Brain microvascular endothelial cell (primary cell): ENCODE measurements around the gene TMEM147.
A peak's percentile ranks its signal among the peaks of the same experiment; 100 is the strongest.

Experiments
- DNase-seq: peaks from one replicate; pipeline ENCODE4 v3.0.0-alpha.2; 2020
- H3K27ac ChIP-seq: fragments of 250-450 bp; sonication (Bioruptor Pico); 2 replicates; pipeline ENCODE4 v1.5.1; 2020; ENCODE audit warnings: mild to moderate bottlenecking, moderate library complexity
- H3K27me3 ChIP-seq: fragments of 250-450 bp; sonication (Bioruptor Pico); replicated peaks from 2 replicates; pipeline ENCODE4 v1.5.1; 2020; ENCODE audit warnings: mild to moderate bottlenecking
- H3K36me3 ChIP-seq: fragments of 250-450 bp; sonication (Bioruptor Pico); replicated peaks from 2 replicates; pipeline ENCODE4 v1.5.1; 2020; ENCODE audit warnings: mild to moderate bottlenecking
- H3K4me3 ChIP-seq: 2 replicates; pipeline ENCODE4 v1.5.1; 2011; ENCODE audit warnings: low read depth, mild to moderate bottlenecking, control low read depth, low read length, moderate library complexity
- in situ Hi-C: cut with HindIII; loops from 2 replicates; pipeline ENCODE4 v1.10.0; 2017; ENCODE audit warnings: low sequenced_read_pairs, low pct_ligation_motif_present
- TF ChIP-seq, protein P1 (sequence below): IDR thresholded peaks from 2 replicates; pipeline ENCODE4 v1.5.1; 2011; ENCODE audit warnings: low read depth, mild to moderate bottlenecking, moderate library complexity, low read length, control low read depth, inconsistent platforms; ENCODE audit errors: missing control alignments

TMEM147 gene

DNA sequence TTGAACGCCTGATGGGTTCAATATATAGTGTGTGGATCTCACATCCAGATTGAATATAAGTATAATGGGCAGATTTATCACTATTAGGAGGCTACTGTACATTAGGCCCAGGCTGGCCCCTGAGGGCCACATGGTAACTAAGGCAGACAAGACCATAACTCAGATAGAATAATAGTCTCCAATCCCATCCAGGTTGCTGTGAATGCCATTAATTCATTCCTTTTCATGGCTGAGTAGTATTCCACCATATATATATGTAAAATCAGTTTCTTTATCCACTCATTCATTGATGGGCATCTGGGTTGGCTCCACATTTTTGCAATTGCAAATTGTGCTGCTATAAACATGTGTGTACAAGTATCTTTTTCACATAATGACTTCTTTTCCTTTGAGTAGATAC lies 32.5 kb downstream of the TMEM147 start:
- DNase-seq, result no peak
- H3K4me3 ChIP-seq, result no peak overlapping the region
- no peaks in the 10 kb centered on the region for H3K36me3 ChIP-seq
- H3K27ac ChIP-seq, result no peak overlapping the region
- in situ Hi-C loops, result no loop called here
- H3K27me3 ChIP-seq, result no peaks in the 10 kb centered on the region
- TF ChIP-seq, protein P1, sequence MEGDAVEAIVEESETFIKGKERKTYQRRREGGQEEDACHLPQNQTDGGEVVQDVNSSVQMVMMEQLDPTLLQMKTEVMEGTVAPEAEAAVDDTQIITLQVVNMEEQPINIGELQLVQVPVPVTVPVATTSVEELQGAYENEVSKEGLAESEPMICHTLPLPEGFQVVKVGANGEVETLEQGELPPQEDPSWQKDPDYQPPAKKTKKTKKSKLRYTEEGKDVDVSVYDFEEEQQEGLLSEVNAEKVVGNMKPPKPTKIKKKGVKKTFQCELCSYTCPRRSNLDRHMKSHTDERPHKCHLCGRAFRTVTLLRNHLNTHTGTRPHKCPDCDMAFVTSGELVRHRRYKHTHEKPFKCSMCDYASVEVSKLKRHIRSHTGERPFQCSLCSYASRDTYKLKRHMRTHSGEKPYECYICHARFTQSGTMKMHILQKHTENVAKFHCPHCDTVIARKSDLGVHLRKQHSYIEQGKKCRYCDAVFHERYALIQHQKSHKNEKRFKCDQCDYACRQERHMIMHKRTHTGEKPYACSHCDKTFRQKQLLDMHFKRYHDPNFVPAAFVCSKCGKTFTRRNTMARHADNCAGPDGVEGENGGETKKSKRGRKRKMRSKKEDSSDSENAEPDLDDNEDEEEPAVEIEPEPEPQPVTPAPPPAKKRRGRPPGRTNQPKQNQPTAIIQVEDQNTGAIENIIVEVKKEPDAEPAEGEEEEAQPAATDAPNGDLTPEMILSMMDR, result no peak

DNA sequence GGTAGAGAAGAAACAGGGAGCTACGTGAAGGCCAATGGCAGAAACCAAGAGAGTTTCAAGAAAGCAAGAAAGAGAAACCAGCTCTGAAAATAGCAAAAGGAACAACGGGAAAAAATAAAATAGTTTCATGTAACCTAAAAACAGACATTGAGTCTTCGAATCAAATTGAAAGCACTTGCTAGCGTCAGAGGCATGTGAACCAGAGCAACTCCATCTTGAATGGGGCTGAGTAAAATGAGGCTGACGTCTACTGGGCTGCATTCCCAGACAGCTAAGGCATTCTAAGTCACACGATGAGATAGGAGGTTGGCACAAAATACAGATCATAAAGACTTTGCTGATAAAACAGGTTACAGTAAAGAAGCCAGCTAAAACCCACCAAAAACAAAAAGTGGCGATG lies 33.3 kb downstream of the TMEM147 start:
- no peak for DNase-seq
- Histone ChIP-seq H3K36me3 (no peaks in the 10 kb centered on the region), H3K27me3 (no peaks in the 10 kb centered on the region), H3K4me3 (no peak overlapping the region), H3K27ac (no peak overlapping the region)
- in situ Hi-C loops, result no loop called here
- TF ChIP-seq, protein P1, result no peak

DNA sequence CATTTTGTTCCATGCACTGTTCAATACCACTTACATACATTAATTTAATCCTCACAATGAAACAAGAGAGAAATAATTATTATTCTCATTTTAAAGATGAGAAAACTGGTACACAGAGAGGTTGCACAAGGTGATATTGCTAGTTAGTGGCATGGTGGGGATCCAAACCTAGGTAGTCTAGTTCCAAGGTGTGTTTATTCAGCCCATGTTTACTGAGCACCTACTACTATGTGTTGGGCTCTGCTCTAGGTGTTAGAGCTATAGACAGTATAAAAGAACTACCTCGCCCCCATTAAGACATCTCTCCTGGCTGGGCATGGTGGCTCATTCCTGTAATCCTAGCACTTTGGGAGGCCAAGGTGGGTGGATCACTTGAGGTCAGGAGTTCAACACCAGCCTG lies 37.3 kb downstream of the TMEM147 start:
- H3K27ac ChIP-seq, result no peak overlapping the region

DNA sequence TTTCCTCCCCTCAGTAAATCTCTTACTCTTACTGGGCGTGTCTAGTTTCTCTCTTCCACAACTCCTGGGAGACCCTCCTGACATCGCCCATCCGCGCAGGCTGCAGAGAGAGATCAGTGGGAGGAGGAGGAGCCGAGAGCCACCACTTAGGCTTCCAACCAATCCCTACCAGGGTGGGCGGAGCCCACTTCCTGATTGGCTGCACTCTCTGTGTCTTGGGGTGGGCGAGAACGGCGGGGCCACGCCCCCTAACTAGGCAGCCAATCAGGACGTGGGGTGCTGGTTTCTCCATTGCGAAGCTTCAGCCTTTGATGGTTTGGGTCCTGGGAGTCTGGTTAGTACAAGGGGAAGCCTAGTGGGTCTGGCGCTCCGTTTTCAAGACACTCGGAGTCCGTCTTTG lies 40.4 kb downstream of the TMEM147 start, which contains the start of gene PMIS2:
Gene PMIS2, plus strand, starts transcription at position 326 of the 400 bp plus-strand sequence. CDS start 87 bp downstream, outside the sequence.
- Histone ChIP-seq H3K36me3 (no peaks in the 10 kb centered on the region), H3K27me3 (no peaks in the 10 kb centered on the region), H3K27ac (no peak within 1 kb of the TSS), H3K4me3 (no peak within 1 kb of the TSS)
- TF ChIP-seq, protein P1, result no peak
- no peak for DNase-seq
- in situ Hi-C loops, result no loop called here

More for the DNA sequence above, 37.3 kb downstream of the TMEM147 start:
- no peak for DNase-seq
- in situ Hi-C loops, result no loop called here
- TF ChIP-seq, protein P1, result no peak
- H3K4me3 ChIP-seq, result no peak overlapping the region
- no peaks in the 10 kb centered on the region for H3K27me3 ChIP-seq
- H3K36me3 ChIP-seq, result no peaks in the 10 kb centered on the region

DNA sequence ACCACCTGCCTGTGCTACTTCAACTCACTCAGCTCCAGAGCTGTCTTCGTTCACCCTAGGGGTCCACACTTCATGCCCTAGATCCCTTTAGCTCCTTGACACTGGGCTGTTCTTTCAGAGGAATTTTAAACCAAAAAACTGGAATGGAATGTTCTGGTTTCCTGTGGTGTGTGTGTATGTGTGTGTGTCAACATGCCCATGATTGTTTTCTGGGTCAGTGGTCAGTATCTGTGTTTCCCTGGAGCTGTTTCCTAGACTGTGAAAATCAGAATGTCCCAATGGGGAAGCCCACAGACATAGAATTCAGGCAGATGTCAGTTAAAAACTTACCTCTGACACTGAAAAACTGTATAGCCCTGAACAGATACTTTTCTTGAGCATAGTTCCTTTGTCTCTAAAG lies 41.9 kb downstream of the TMEM147 start:
- TF ChIP-seq, protein P1, result no peak
- in situ Hi-C loops, result no loop called here
- DNase-seq, result peak; percentile 4
- Histone ChIP-seq H3K27ac (no peak overlapping the region), H3K36me3 (no peaks in the 10 kb centered on the region), H3K4me3 (no peak overlapping the region), H3K27me3 (no peaks in the 10 kb centered on the region)

DNA sequence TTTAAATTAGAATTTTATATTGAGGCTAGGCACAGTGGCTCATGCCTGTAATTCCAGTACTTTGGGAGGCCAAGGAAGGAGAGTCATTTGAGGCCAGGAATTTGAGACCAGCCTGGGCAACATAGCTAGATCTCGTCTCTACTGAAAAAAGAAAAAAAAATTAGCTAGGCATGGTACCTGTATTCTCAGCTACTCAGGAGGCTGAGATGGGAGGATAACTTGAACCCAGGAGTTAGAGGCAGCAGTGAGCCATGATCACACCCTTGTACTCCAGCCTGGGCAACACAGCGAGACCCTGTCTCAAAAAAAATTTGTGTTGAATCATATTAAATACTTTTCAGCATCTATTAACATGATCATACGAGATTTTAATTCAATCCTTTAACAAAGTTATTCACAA lies 45.4 kb downstream of the TMEM147 start:
- no peak overlapping the region for H3K27ac ChIP-seq
- H3K4me3 ChIP-seq, result no peak overlapping the region
- no peaks in the 10 kb centered on the region for H3K36me3 ChIP-seq
- H3K27me3 ChIP-seq, result no peaks in the 10 kb centered on the region
- in situ Hi-C loops, result no loop called here
- DNase-seq, result no peak
- TF ChIP-seq, protein P1, result no peak
